Aorta (tissue), 5 donors: Measurements from ENCODE around the gene GPR146. TPM values are rescaled to one million over a fixed set of nuclear protein-coding genes. Genes with fewer than 3 reads are reported as not detected.

Experiments used
- ATAC-seq: fragments of 200-7000 bp; cut with Tn5 transposase; one replicate; pipeline ENCODE4 v1.9.1; 2022; ENCODE audit warnings: moderate library complexity; ENCODE audit not compliant: low FRiP score
- DNase-seq, 2 donors: peaks; one replicate each; pipeline ENCODE4 v3.0.0-alpha.2; 2020
- H3K27ac ChIP-seq, 2 donors: one replicate each; pipeline ENCODE4 v1.5.1; 2013; ENCODE audit warnings: low read length in 2 of 2, mild to moderate bottlenecking in 2 of 2, moderate library complexity in 2 of 2, control low read depth in 1 of 2, inconsistent platforms in 1 of 2, low read depth in 1 of 2
- H3K27me3 ChIP-seq, 2 donors: one replicate each; pipeline ENCODE4 v1.6.1; 2013; ENCODE audit warnings: control low read depth in 1 of 2, low read length in 1 of 2, mild to moderate bottlenecking in 1 of 2, moderate library complexity in 1 of 2; ENCODE audit not compliant: insufficient read depth in 2 of 2, control insufficient read depth in 1 of 2
- H3K36me3 ChIP-seq, 2 donors: one replicate each; pipeline ENCODE4 v1.6.1; 2013; ENCODE audit warnings: control low read depth in 1 of 2, low read length in 1 of 2, mild to moderate bottlenecking in 1 of 2; ENCODE audit not compliant: insufficient read depth in 2 of 2, control insufficient read depth in 1 of 2
- H3K4me1 ChIP-seq, 2 donors: one replicate each; pipeline ENCODE4 v1.6.1; 2013; ENCODE audit warnings: low read length in 2 of 2, control low read depth in 1 of 2, mild to moderate bottlenecking in 1 of 2, moderate library complexity in 1 of 2; ENCODE audit not compliant: insufficient read depth in 2 of 2, control insufficient read depth in 1 of 2
- H3K4me3 ChIP-seq, 2 donors: one replicate each; pipeline ENCODE4 v1.5.1; 2013; ENCODE audit warnings: low read length in 2 of 2, control low read depth in 1 of 2, mild to moderate bottlenecking in 1 of 2
- H3K9me3 ChIP-seq: one replicate; pipeline ENCODE4 v1.6.1; 2013; ENCODE audit warnings: mild to moderate bottlenecking, low read length; ENCODE audit not compliant: control insufficient read depth
- WGBS, 2 donors: extraction: QIAGEN DNeasy Blood & Tissue Kit; methylation state at CpG; one replicate each; pipeline ENCODE4 v1.1.7; 2013; 5-methylcytosine and 5-hydroxymethylcytosine counted together
- intact Hi-C, 2 donors: fragments of 100-400 bp; cut with DNase I; formaldehyde crosslinking; loops; one replicate each; pipeline versions ENCODE4 v1.14.2 to v1.15.0; 2022
- polyA plus RNA-seq, 2 donors: library from polyadenylated mRNA; stranded (reverse); fragments of 200-250 nt; gene quantifications; one replicate each; pipeline ENCODE4 v1.2.3, GENCODE V29; 2013
- total RNA-seq, 2 donors: library from RNA; stranded (reverse); fragmentation: NEBNext Ultra II Directional; extraction: Animal tissue kit (Norgen Biotek cat#: 25700); gene quantifications; one replicate each; pipeline ENCODE4 v1.2.1, GENCODE V29; 2021
- donor health status: healthy with polysubstance abuse.
- donor health status: Bipolar disorder and iron deficiency.
- donor health status: DM: no; HTN: no; CAD: no.
- donor health status: DM: no; HTN: no; CAD: no.
- donor health status: DM: yes; HTN: yes; CAD: no.

GPR146 gene
- total and polyA plus RNA-seq, 4 donors, result 2.2 to 44.2 (median 10.4) TPM

DNA sequence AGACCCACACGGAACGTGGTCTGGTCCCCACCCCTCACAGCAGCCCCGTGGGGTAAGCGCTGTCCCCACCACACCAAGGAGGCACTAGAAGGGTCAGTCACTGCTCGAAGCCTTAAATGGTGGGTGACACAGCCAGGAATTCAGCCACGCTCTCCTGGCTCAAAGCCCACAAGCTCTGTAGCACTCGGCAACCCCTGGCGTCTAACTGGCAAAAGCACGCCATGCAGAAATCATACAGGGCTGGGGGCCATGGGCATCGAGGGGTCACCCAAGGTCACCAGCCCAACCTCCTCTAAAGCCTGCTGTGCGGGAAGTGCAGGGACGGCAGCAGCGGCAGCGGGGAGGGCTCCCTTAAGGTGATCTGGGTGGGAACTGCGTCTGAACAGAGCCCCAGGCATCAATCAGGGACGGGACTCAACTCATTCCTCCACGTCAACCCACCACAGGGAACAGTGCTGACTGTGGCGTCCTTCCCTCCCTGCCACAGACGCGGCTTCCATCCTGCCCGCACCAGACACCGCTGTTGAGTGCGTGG, 51.3 kb downstream of the GPR146 start:
- DNase-seq, result peak in 1 of 2 donors; percentile 86
- H3K36me3 ChIP-seq, result no peaks in the 10 kb centered on the region
- H3K27me3 ChIP-seq, result no peaks in the 10 kb centered on the region
- WGBS, 2 donors, result 11 to 13% methylated on average over 23 of the region's 23 CpGs
- H3K9me3 ChIP-seq, result no peaks in the 10 kb centered on the region
- ATAC-seq, result no peak
- intact Hi-C loops, result no loop called here
- no peaks in the 10 kb centered on the region for H3K4me1 ChIP-seq
- H3K4me3 ChIP-seq, result no peak overlapping the region
- H3K27ac ChIP-seq, result peak overlapping the region in 1 of 2 donors; percentile 4

DNA sequence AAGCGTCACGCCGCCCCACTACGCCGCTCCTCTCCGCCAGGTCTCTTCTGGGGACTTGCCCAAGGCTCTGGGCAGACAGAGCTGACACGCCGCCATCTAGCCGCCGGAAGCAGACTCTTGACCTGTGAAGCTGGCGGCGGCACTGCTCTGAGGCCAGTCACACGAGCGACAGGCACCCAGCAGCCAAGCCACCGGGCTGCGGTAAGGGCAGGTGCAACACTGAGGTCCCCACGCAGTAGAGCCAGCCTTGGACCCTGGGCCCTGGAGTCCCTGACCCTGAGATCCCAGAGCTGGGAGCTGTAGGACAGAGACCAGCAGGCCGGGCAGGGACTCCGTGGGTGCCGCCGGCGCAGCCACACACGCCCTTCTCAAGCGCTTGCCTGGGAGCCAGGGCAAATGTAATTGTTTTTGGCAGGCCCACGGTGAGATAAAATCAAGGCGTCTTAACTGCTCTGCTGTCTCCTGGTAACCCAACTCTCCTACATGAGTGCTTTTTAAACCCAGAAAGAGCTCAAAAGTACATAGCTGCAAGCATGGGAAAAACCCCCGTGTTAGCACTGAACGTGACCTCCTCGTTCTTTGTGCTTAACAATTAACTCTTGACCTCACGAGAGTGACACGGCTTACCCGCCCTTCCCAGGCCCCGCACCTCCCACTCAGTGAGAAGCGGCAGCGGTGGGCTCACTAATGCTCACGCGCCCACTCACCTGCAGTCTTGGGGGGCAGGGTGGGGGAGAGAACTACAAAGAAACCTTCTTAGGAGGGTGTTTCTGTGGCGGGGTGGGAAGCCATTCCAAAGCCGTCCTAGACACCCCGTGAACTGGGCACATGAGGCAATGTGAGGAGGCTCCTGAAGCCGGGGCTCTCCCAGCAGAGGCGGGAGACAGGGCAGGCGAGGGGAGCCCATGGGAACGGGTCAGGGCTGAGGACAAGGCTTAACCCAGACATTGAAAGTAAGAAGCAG, 52.1 kb downstream of the GPR146 start:
- 22 to 23% methylated on average over 44 of the region's 44 CpGs for WGBS, 2 donors
- peak in 1 of 2 donors; percentile 61 for DNase-seq
- H3K27me3 ChIP-seq, result no peaks in the 10 kb centered on the region
- intact Hi-C loops, result no loop called here
- H3K27ac ChIP-seq, result peak overlapping the region in 1 of 2 donors; percentile 4
- H3K4me3 ChIP-seq, result no peak overlapping the region
- no peaks in the 10 kb centered on the region for H3K36me3 ChIP-seq
- ATAC-seq, result peak; percentile 19
- H3K9me3 ChIP-seq, result no peaks in the 10 kb centered on the region
- H3K4me1 ChIP-seq, result no peaks in the 10 kb centered on the region

DNA sequence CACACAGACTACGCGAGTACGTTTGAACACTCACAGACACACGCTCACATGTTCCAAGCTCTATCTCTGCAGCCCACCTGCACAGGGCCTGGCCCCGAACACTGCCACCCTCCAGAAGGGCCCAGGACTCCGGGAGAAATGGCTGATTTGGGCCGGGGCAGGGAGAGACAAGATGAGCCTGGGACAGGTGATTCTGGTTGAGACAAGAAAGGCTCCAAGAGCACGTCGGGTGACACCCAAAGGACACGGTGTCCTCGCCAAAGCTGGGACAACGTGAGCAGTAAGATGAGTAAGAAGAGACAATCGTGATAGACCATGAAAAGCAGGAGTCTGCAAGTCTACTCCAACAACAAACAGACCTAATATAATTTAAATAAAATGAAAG, 52.8 kb downstream of the GPR146 start:
- H3K36me3 ChIP-seq, result no peaks in the 10 kb centered on the region

DNA sequence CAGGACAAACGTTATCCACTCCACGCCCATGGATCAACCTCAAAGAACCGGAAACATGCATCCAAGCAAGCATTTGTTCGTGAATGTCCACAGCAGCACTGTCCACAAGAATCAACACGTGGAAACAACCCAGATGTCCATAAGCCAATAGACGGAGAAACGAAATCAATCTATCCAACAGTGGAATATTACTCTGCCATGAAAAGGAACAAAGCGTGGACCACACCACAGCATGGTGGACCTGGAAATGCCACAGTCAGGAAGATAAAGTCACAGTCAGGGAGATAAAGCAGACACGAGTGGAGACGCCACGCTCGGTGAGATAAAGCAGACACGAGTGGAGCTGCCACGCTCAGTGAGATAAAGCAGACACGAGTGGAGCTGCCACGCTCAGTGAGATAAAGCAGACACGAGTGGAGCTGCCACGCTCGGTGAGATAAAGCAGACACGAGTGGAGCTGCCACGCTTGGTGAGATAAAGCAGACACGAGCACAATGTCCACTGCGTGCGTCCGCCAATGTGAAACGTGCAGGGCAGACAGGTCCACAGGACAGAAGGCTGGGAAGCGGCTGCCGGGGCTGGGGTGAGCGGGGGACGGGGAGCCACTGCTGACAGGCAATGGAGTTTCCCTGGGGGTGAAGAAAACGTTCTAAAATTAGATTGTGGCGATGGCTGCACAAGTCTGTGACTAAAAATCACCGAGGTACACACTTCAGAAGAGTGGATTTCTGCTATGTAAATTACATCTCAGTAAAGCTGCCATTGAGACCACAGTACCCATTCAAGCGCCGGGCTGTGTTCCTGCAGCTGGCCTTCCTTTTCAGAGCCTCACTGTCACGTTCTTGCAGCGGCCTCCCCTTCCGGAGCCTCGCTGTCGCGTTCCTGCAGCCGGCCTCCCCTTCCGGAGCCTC, 54.2 kb downstream of the GPR146 start:
- H3K4me1 ChIP-seq, result no peaks in the 10 kb centered on the region
- H3K9me3 ChIP-seq, result no peaks in the 10 kb centered on the region
- no peak overlapping the region for H3K4me3 ChIP-seq
- H3K36me3 ChIP-seq, result no peaks in the 10 kb centered on the region
- intact Hi-C loops, result no loop called here
- ATAC-seq (no peak), DNase-seq (no peak)
- no peaks in the 10 kb centered on the region for H3K27me3 ChIP-seq
- H3K27ac ChIP-seq, result no peak overlapping the region
- WGBS, 2 donors, result 95 to 96% methylated on average over 43 of the region's 43 CpGs

More for the DNA sequence above, 52.8 kb downstream of the GPR146 start:
- intact Hi-C loops, result no loop called here
- DNase-seq, result no peak
- no peaks in the 10 kb centered on the region for H3K9me3 ChIP-seq
- H3K4me3 ChIP-seq, result no peak overlapping the region
- H3K27ac ChIP-seq, result no peak overlapping the region
- WGBS, 2 donors, result 92 to 96% methylated on average over 13 of the region's 13 CpGs
- no peaks in the 10 kb centered on the region for H3K27me3 ChIP-seq
- H3K4me1 ChIP-seq, result no peaks in the 10 kb centered on the region
- no peak for ATAC-seq

DNA sequence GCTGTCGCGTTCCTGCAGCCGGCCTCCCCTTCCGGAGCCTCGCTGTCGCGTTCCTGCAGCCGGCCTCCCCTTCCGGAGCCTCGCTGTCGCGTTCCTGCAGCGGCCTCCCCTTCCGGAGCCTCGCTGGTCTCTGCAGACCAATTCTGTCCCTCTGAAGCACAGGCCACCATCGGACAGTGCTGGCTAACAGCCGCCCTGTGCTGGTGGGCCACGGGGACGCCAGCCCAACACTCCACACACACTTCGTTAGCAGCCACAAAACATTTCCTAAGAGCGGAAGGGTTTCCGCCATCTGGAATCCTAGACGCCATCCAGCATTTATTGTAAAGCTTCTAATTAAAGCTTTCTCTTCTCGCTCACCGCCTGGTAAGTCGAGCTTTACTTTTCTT, 54.8 kb downstream of the GPR146 start:
- no peaks in the 10 kb centered on the region for H3K4me1 ChIP-seq
- no peaks in the 10 kb centered on the region for H3K27me3 ChIP-seq
- intact Hi-C loops, result no loop called here
- H3K9me3 ChIP-seq, result no peaks in the 10 kb centered on the region
- no peak overlapping the region for H3K4me3 ChIP-seq
- 98 to 99% methylated on average over 26 of the region's 26 CpGs for WGBS, 2 donors
- ATAC-seq (no peak), DNase-seq (no peak)
- no peaks in the 10 kb centered on the region for H3K36me3 ChIP-seq
- H3K27ac ChIP-seq, result no peak overlapping the region

DNA sequence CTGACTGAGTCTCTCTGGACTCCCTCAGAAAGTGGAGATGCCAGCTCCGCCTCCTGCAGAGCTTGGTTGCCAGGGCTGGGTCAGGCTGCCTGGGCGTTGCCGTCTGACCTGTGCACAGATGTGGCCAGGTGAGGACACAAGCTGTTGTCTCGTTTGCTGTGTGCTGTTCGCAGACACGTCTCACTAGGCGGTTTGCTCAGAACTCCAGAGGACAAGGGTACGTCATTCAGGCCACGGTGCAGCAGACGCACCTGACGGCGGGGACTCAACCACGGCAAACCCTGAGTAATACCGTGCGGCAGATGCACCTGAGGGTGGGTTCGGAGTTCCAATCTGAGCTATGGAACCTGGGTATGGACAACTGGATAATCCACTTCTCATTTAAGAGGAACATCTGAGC, 55.3 kb downstream of the GPR146 start:
- Histone ChIP-seq H3K4me1 (no peaks in the 10 kb centered on the region), H3K9me3 (no peaks in the 10 kb centered on the region), H3K36me3 (no peaks in the 10 kb centered on the region), H3K4me3 (no peak overlapping the region), H3K27ac (no peak overlapping the region), H3K27me3 (no peaks in the 10 kb centered on the region)
- ATAC-seq, result no peak
- intact Hi-C loops, result no loop called here
- WGBS, 2 donors, result 96 to 97% methylated on average over 16 of the region's 16 CpGs
- DNase-seq, result no peak

DNA sequence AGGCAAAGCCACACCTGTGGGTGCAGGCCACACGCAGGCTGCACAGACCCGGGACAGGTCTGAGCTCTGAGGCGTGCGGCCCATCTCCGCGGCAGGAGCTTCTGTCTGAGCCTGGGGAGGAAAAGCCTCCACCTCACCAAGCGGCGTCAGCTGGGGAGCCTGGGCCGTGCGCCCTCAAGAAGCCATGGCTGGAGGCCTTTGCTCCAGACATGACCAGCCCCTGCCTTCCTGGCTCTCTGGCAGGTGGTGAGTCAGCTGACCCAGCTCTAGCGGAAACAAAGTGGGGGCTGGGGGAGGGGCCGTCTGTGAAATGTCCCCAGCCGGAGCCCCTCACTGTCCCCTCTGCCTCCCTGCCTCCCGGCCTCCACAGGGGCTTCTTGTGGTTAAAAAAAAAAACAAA, 56.0 kb downstream of the GPR146 start:
- H3K36me3 ChIP-seq, result no peaks in the 10 kb centered on the region
- no peaks in the 10 kb centered on the region for H3K27me3 ChIP-seq
- intact Hi-C loops, result no loop called here
- ATAC-seq (no peak), DNase-seq (no peak)
- no peak overlapping the region for H3K27ac ChIP-seq
- WGBS, 2 donors, result 92 to 95% methylated on average over 14 of the region's 14 CpGs
- H3K9me3 ChIP-seq, result no peaks in the 10 kb centered on the region
- no peak overlapping the region for H3K4me3 ChIP-seq
- H3K4me1 ChIP-seq, result no peaks in the 10 kb centered on the region

DNA sequence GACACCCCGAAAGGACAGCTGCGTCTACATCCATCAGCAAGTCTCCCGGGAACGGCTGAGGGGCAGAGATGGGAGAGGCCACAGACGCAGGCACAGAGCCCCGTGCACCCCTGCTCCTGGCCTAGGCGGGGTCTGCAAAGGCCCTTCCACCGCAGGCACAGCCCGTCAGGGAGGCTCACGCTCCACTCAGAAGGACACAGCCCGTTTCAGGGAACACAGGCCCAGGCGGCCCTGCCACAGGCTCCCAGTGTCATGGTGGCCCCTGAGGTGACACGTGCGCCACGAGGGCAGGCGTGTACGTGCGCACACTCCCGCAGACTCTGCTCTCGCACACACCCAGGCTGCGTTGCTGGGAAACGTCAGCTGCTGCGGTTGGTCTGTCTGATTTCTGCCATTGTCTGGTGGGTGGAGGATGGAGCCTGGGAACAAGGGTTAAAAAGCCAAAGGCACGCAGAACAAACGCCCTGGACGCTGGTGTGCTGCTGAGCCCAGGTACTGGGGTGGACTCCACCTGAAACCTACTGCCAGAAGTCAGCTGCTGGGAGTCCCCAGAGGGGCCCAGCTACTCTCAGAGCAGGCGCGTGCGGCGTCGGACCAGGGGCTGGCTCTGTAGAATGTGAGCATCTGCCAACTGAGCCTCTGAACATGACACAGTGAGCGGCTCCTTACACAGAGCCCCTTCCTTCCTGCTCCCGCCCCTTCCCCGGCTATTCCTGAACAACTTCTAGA, 56.7 kb downstream of the GPR146 start:
- no peaks in the 10 kb centered on the region for H3K4me1 ChIP-seq
- ATAC-seq, result no peak
- H3K4me3 ChIP-seq, result no peak overlapping the region
- no peaks in the 10 kb centered on the region for H3K9me3 ChIP-seq
- H3K36me3 ChIP-seq, result no peaks in the 10 kb centered on the region
- 96% methylated on average over 34 of the region's 34 CpGs for WGBS, 2 donors
- H3K27me3 ChIP-seq, result no peaks in the 10 kb centered on the region
- no peak for DNase-seq
- H3K27ac ChIP-seq, result no peak overlapping the region
- intact Hi-C loops, result no loop called here
